Pancreas (tissue), 10 donors: ENCODE results near the gene BEST1. TPM values are rescaled to one million over a fixed set of nuclear protein-coding genes. Genes with fewer than 3 reads are reported as not detected.
"Not testable (repeated sequence)": the region's sequence is repeated elsewhere in the genome, so short reads cannot be mapped to it uniquely, and the experiment has no call there.

Experiments used
- ATAC-seq, 4 donors: fragments of 200-7000 bp; cut with Tn5 transposase; one replicate each; pipeline versions ENCODE4 v1.8.0 to v1.9.1; 2020; ENCODE audit warnings: mild to moderate bottlenecking in 4 of 4, moderate library complexity in 4 of 4
- DNase-seq, 6 donors: peaks; one replicate each; pipeline ENCODE4 v3.0.0-alpha.2; 2020
- FAIRE-seq: peaks from 2 replicates; lab custom pipeline; 2012; peaks lifted over from hg19 to GRCh38; lab: Jason Lieb, UNC
- H3K27ac ChIP-seq, 4 donors: fragments of 200-600 bp; sonication (generic); 1 replicate in 3 of 4; 2 replicates in 1 of 4; pipeline versions ENCODE4 v1.5.0 to v1.8.0; 2020
- H3K27me3 ChIP-seq, 4 donors: fragments of 200-600 bp; one replicate each; pipeline ENCODE4 v1.8.0; 2021
- H3K36me3 ChIP-seq, 3 donors: fragments of 200-600 bp; sonication (generic) in 1 of 3; one replicate each; pipeline versions ENCODE4 v1.5.0 to v1.8.0; 2020 to 2021
- H3K4me1 ChIP-seq, 3 donors: fragments of 200-600 bp; one replicate each; pipeline ENCODE4 v1.8.0; 2021
- H3K4me3 ChIP-seq, 4 donors: fragments of 200-600 bp; sonication (generic) in 2 of 4; one replicate each; pipeline versions ENCODE4 v1.5.0 to v1.8.0; 2020 to 2021
- H3K9me3 ChIP-seq, 4 donors: fragments of 200-600 bp; one replicate each; pipeline ENCODE4 v1.8.0; 2021
- WGBS, 2 donors: extraction: QIAGEN DNeasy Blood & Tissue Kit; methylation state at CpG; one replicate each; pipeline ENCODE4 v1.1.7; 2013; 5-methylcytosine and 5-hydroxymethylcytosine counted together
- intact Hi-C, 3 donors: fragments of 100-400 bp; cut with DNase I; formaldehyde crosslinking; loops; one replicate each; pipeline versions ENCODE4 v1.11.1 to v1.14.2; 2022
- polyA plus RNA-seq, 2 donors: library from polyadenylated mRNA; stranded (reverse); fragments of 200-250 nt; gene quantifications; one replicate each; pipeline ENCODE4 v1.2.3, GENCODE V29; 2013
- total RNA-seq, 6 donors: library from RNA; stranded (reverse); fragmentation: NEBNext Ultra II Directional in 4 of 6; extraction: Animal tissue kit (Norgen Biotek cat#: 25700) in 4 of 6; gene quantifications; one replicate each; pipeline versions ENCODE4 v1.2.1 to v1.2.4, GENCODE V29; 2021 to 2023
- TF ChIP-seq, protein P1 (sequence below), 4 donors: fragments of 200-600 bp; sonication (generic) in 3 of 4; IDR thresholded peaks; one replicate each; pipeline versions ENCODE4 v1.5.0 to v1.8.0; 2021; ENCODE audit warnings: antibody characterized with exemption in 4 of 4
- donor health status: healthy with polysubstance abuse.
- donor health status: DM: no; HTN: no; CAD: no; lungs with moderate emphysema.
- donor health status: DM: no; HTN: no; CAD: no.
- donor health status: control.
- donor health status: control.
- donor health status: Bipolar disorder and iron deficiency.
- donor health status: DM: yes; HTN: yes; CAD: no.
- donor health status: DM: no; HTN: no; CAD: no.
- donor health status: DM: no; HTN: no; CAD: no.
- donor health status: DM: yes; HTN: yes; CAD: no.

The BEST1 gene
- total and polyA plus RNA-seq, 8 donors = 0.43 to 2.4 (median 1.1) TPM

DNA sequence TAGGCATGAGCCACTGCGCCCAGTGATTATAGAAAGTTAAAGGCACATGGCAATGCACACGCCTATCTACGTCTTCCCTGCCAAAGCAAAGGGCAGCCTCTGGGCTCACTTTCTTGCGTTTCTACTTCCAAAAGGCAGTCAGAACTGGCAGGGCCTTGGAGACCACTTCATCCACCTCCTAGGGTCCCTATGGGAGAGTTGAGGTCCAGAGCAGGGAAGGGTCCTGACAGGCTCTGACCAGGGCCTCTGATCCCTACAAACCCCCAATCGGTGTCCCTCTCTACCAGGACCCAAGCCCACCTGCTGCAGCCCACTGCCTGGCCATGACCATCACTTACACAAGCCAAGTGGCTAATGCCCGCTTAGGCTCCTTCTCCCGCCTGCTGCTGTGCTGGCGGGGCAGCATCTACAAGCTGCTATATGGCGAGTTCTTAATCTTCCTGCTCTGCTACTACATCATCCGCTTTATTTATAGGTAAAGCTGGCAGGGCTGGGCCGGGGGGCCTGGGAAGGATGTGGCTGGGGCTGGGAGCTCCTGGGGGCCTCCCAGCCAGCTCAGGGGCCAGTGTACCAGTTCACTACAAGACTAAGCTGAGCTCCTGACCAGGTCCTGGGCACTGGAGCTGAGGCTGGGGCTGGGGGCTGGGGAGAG lies 1.5 kb downstream of the BEST1 start:
- intact Hi-C loops = loop anchor here in 2 of 3 donors (10.0 kb wide), 2 partner anchors 103 to 147 kb away; no protein-coding TSS in a partner anchor
- no peaks in the 10 kb centered on the region for H3K27me3 ChIP-seq
- ATAC-seq (no peak), DNase-seq (peak in 1 of 6 donors; percentile 20), FAIRE-seq (no peak)
- no peak overlapping the region for H3K27ac ChIP-seq
- TF ChIP-seq, protein P1, sequence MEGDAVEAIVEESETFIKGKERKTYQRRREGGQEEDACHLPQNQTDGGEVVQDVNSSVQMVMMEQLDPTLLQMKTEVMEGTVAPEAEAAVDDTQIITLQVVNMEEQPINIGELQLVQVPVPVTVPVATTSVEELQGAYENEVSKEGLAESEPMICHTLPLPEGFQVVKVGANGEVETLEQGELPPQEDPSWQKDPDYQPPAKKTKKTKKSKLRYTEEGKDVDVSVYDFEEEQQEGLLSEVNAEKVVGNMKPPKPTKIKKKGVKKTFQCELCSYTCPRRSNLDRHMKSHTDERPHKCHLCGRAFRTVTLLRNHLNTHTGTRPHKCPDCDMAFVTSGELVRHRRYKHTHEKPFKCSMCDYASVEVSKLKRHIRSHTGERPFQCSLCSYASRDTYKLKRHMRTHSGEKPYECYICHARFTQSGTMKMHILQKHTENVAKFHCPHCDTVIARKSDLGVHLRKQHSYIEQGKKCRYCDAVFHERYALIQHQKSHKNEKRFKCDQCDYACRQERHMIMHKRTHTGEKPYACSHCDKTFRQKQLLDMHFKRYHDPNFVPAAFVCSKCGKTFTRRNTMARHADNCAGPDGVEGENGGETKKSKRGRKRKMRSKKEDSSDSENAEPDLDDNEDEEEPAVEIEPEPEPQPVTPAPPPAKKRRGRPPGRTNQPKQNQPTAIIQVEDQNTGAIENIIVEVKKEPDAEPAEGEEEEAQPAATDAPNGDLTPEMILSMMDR (IDR thresholded peaks at IDR 0.05) = no peak
- H3K4me1 ChIP-seq = peaks cover 16 to 18% (median 17%) of the 10 kb centered on the region in 3 donors
- no peaks in the 10 kb centered on the region for H3K9me3 ChIP-seq
- H3K4me3 ChIP-seq = no peak overlapping the region
- H3K36me3 ChIP-seq = no peaks in the 10 kb centered on the region
- WGBS, 2 donors = 89% methylated on average over 11 of the region's 11 CpGs

DNA sequence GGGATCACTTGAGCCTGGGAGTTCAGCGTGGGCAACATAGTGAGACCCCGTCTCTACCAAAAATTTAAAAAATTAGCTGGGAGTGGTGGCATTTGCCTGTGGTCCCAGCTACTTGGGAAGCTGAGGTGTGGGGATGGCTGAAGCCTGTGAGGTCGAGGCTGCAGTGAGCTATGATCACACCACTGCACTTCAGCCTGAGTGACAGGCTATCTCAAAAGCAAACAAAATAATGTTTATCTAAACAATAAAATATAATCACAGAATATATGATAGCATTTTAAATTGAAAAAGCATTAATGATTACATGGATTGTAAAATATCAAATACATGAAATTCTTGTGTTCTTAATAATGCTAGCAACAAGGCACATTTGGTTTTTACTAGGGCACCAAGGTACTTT lies 2.7 kb downstream of the BEST1 start:
- ATAC-seq (no peak), FAIRE-seq (no peak), DNase-seq (no peak)
- WGBS, 2 donors = 69 to 71% methylated on average over 3 of the region's 3 CpGs
- intact Hi-C loops = loop anchor here in 2 of 3 donors (10.0 kb wide), 2 partner anchors 102 to 148 kb away; no protein-coding TSS in a partner anchor
- Histone ChIP-seq H3K4me3 (no peak overlapping the region), H3K9me3 (no peaks in the 10 kb centered on the region), H3K4me1 (peaks cover 11 to 16% (median 16%) of the 10 kb centered on the region in 3 donors), H3K36me3 (no peaks in the 10 kb centered on the region), H3K27me3 (no peaks in the 10 kb centered on the region), H3K27ac (no peak overlapping the region)
- TF ChIP-seq, protein P1 (IDR thresholded peaks at IDR 0.05) = no peak

DNA sequence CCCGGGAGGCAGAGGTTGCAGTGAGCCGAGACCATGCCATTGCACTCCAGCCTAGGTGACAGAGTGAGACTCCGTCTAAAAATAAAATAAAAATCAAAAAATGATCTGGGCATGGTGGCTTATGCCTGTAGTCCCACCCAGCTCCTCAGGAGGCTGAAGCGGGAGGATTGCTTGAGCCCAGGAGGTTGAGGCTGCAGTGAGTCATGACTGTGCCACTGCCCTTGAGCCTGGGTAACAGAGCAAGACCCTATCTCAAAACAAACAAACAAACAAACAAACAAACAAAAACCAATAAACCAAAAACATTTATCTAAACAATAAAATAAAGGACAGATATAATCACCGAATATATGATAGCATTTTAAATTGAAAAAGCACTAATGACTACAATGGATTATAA lies 3.5 kb downstream of the BEST1 start:
- ATAC-seq, H3K36me3 ChIP-seq, FAIRE-seq, H3K9me3 ChIP-seq, H3K4me3 ChIP-seq, H3K27ac ChIP-seq, H3K27me3 ChIP-seq, DNase-seq: not testable (repeated sequence)
- intact Hi-C loops = loop anchor here in 2 of 3 donors (10.0 kb wide), 2 partner anchors 101 to 149 kb away; no protein-coding TSS in a partner anchor
- 87 to 92% methylated on average over 5 of the region's 5 CpGs for WGBS, 2 donors
- peaks cover 3 to 13% (median 9%) of the 10 kb centered on the region in 3 donors for H3K4me1 ChIP-seq

DNA sequence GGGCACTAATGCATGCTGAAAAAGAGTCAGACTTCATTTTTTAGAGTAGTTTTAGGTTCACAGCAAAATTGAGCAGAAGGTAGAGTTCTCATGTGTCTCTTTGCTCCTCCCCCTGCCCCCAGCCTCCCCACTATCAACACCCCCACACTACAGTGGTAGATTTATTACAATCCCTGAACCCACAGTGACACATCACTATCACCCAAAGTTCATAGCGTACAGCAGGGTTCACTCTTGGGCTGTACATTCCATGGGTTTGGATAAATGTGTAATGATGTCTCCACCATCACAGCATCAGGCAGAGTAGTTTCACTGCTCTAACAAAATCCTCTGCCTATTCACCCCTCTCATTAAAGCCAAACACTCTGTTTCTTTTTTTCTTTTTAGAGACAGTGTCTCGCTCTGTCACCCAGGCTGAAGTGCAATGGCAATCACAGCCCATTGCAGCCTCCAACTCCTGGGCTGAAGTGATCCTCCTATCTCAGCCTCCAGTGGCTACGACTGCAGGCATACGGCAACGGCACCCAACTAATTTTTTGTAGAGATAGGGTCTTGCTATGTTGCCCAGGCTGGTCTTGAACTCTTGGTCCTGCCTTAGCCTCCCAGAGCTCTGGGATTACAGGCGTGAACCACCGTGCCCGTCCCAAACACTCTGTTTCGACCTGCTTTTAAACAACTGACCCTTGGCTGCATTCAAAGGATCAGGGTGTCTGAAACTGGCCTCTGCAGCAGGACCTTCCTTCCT lies 4.1 kb downstream of the BEST1 start:
- FAIRE-seq = no peak
- no peaks in the 10 kb centered on the region for H3K36me3 ChIP-seq
- no peak for DNase-seq
- ATAC-seq = no peak
- TF ChIP-seq, protein P1 (IDR thresholded peaks at IDR 0.05) = no peak
- H3K27ac ChIP-seq = peak overlapping the region in 2 of 4 donors; percentile 39 to 44
- H3K4me1 ChIP-seq = peaks cover 0 to 7% (median 2%) of the 10 kb centered on the region in 3 donors
- 94% methylated on average over 9 of the region's 9 CpGs for WGBS, 2 donors
- H3K9me3 ChIP-seq = no peaks in the 10 kb centered on the region
- no peak overlapping the region for H3K4me3 ChIP-seq
- no peaks in the 10 kb centered on the region for H3K27me3 ChIP-seq
- intact Hi-C loops = loop anchor here in 2 of 3 donors (10.0 kb wide), 2 partner anchors 101 to 149 kb away; no protein-coding TSS in a partner anchor

DNA sequence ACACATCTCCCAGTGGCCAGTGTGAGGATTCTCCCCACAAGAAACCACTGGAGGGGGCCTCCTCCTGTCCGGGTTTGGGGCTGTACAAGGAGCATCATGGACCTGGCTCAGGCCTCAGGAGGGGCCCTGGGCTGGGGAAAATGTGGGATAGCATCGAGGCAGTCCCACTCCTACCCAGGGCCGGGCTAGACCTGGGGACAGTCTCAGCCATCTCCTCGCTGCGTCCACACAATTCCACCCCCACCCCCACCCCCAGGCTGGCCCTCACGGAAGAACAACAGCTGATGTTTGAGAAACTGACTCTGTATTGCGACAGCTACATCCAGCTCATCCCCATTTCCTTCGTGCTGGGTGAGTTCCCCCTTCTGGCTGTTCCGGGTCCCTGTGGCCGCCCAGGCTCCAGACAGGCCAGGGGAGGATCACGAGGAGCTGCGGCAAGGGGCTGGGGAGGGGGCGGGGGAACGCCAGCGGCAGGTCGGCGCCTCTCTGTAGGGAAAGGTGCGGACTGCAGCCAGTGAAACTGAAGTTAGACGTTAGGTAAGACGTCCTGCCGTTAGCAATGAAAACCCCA lies 4.8 kb downstream of the BEST1 start:
- intact Hi-C loops = loop anchor here in 2 of 3 donors (10.0 kb wide), 2 partner anchors 100 to 150 kb away; no protein-coding TSS in a partner anchor

More for the DNA sequence above, 4.8 kb downstream of the BEST1 start:
- Histone ChIP-seq H3K27ac (peak overlapping the region in 2 of 4 donors; percentile 39 to 58), H3K4me3 (peak overlapping the region in 2 of 4 donors; percentile 9 to 32), H3K27me3 (no peaks in the 10 kb centered on the region), H3K4me1 (peaks cover 0 to 5% (median 0%) of the 10 kb centered on the region in 3 donors), H3K9me3 (no peaks in the 10 kb centered on the region), H3K36me3 (no peaks in the 10 kb centered on the region)
- DNase-seq = peak in 3 of 6 donors; percentile 28 to 62 (median 28)
- TF ChIP-seq, protein P1 (IDR thresholded peaks at IDR 0.05) = no peak
- ATAC-seq = peak in 3 of 4 donors; percentile 61 to 78 (median 74)
- WGBS, 2 donors = 26% methylated on average over 21 of the region's 21 CpGs
- FAIRE-seq = no peak
